Stimulated activated CD4-positive, alpha-beta T cell treated with anti-CD3 and anti-CD28 coated beads, Interleukin-4, amount 100 ng/mL, for 1 hour (primary cell): Measurements from ENCODE around the gene PLCH1.

Experiments
- DNase-seq: peaks from one replicate; pipeline ENCODE4 v3.0.0-alpha.2; 2020

The PLCH1 gene

DNA sequence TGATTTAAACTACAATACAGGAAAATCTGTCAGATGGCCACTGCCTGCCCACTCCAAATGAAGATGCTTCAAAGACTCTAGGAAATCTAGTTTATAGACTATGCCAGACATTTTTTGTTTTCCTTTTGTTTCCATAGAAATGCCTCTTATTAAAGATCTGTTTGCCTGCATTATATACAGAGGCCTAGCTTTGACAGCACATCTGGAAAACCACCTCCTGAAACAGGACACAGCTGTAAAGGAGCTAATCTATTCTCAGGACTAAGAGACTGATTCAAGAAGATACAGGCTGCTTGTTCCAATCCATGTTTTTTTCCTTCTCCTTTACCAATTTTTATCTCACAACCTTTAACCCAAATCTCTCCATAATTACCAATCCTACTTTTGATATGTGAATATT, 376.1 kb downstream of the PLCH1 start:
- no peak for DNase-seq

GRCh38 chr3:155367506-155367905, 377.4 kb downstream of the PLCH1 start:
- no peak for DNase-seq

- no peak for DNase-seq
Observed at GRCh38 chr3:155365178-155365783, 379.6 kb downstream of the PLCH1 start.

- no peak for DNase-seq
Observed at GRCh38 chr3:155364492-155364891, 380.4 kb downstream of the PLCH1 start.

DNA sequence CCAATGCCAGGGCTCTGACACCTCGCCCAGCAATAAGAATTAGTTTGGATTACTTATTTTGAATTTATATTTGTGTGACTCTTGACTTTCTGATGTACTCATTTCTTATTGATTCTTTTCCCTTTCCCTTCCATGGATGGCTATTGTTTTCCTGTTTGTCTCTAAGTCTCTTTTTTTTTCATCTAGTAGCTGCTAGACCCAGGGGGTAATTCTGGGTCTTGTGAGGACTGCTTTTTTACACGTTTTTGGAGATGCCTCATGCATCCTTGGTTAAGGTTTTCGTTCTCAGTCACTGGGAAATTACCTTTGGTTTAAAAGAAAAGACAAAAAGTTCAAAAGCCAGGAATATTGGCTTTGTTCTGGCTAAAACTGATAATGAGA, 381.2 kb downstream of the PLCH1 start:
- DNase-seq: no peak

- no peak for DNase-seq
Observed at GRCh38 chr3:155362808-155363689, 381.8 kb downstream of the PLCH1 start.

DNA sequence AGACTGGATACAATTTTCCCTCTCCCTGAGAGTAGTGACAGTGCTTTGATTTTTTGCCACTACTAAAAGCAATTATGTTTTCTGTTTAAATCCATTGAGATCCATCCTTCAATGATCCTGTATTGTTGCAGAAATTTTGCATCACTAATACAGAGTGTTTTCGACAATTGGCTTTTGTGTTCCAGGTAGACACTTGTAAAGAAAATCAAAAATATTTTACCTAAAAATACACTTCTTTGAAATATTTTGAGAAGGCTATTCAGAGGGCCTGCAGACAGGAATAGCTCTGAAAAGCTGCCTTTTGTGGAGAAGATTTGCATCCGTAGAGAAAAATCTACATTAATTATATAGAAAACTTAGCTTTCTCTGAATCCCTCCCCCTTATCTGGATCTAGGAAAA, 384.6 kb downstream of the PLCH1 start:
- no peak for DNase-seq

GRCh38 chr3:155356594-155357370, 388.1 kb downstream of the PLCH1 start:
- no peak for DNase-seq

GRCh38 chr3:155354658-155355057, 390.2 kb downstream of the PLCH1 start:
- no peak for DNase-seq

DNA sequence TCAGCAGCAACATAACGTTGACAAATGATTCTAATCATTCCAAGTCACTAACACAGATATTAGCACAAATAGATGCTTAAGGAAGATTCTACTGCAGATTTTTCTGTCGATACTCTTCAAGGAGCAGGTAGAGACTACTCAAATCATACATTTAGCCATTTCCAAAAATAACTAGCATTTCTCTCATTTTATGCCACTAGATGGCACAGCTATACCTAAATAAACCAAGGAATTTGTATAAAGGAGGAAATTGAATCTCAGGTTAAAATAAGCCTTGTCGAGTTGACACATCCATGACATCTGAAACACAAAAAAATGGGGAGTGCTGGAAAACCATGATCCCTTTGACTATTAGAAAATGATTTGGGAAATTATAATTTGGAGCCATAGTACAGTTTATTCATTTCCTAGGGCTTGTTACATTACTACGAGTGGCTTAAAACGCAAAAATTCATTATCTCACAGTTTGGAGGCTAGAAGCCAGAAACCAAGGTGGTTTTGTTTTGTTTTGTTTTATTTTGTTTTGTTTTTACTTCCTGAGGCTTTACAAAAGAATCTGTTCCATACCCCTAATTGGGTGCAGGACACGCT, 391.9 kb downstream of the PLCH1 start:
- no peak for DNase-seq

DNA sequence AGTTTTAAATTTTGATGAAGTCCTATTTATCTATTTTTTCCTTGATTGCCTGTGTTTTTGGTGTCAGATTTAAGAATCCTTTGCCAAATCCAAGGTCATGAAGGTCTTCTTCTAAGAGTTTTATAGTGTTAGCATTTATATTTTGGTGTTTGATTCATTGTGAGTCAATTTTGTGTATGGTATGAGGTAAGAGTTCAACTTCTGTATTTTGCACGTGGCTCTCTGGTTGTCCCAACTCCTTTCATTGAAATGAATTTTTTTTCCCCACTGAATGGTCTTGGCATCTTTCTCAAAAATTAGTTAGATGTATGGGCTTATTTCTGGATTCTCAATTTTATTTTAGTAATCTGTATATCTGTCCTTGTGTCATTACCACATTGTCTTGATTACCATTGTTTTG, 394.3 kb downstream of the PLCH1 start:
- DNase-seq: no peak

- DNase-seq: no peak
Observed at GRCh38 chr3:155347901-155348300, 397.0 kb downstream of the PLCH1 start.

GRCh38 chr3:155342344-155342743, 402.5 kb downstream of the PLCH1 start:
- DNase-seq: no peak

GRCh38 chr3:155339052-155339451, 405.8 kb downstream of the PLCH1 start:
- DNase-seq: no peak

DNA sequence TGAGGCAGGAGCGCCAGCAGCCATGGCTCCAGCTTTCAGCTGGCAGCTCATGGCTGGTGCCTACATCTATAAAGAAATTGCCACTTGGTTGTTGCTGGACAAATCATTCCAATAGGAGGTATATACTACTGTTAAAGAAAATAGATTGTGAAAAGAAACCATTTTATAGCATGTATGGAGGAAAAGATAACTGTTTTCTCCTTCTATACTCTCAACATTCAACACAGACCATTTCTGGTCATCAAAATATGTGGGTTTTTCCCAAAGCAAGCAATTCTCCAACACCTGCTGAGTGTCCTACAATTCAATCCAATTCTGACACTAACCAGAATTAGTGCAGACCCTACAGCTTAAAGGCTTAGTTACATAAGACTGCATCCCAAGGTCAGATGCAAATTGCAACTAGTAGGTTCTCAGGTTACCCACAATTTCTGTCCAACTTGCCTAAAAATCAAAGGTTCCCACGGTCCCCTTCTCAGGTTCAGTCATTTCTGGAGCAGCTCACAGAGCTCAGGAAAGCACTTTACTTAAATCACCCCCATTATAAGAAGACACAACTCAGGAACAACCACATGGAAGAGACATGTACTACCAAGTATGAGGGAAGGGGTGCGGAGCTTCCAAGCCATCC, 409.0 kb downstream of the PLCH1 start:
- DNase-seq: no peak

DNA sequence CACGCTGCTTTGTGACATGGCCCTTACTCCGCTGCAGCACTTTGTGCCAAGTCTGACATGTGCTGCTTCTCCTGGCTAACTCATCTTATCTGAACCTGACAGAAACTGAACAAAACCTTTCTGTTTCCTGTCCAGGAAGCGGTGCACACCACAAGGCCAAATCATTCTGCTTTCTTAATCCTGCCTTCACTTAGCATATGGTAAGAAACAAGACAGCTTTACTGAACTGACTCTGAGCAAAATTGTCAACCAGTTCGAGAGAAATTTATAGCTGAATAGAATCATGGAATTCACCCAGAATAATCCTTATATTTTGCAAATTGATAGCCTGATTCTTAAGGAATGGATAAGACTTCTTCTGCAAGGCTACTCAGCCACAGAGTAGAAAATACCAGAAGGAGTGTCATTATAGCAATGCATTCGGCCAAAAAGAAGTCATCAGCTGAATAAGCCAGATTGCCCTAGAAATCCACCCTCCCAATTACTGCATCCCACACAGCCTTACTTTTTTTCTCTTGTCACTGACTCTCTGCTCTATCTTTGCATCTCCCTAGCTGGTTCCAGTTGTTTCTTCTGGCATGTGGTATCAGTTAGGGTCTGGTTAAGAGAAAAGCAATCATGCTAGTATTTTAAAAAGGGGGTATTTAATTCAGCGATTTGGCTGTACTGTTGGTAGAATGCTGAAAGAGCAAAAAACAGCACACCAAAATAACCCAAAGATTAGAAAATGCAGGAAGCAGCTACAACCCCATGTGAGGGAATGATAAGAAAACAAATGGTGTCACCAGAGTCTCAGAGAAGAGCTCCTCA, 409.8 kb downstream of the PLCH1 start:
- DNase-seq: no peak

DNA sequence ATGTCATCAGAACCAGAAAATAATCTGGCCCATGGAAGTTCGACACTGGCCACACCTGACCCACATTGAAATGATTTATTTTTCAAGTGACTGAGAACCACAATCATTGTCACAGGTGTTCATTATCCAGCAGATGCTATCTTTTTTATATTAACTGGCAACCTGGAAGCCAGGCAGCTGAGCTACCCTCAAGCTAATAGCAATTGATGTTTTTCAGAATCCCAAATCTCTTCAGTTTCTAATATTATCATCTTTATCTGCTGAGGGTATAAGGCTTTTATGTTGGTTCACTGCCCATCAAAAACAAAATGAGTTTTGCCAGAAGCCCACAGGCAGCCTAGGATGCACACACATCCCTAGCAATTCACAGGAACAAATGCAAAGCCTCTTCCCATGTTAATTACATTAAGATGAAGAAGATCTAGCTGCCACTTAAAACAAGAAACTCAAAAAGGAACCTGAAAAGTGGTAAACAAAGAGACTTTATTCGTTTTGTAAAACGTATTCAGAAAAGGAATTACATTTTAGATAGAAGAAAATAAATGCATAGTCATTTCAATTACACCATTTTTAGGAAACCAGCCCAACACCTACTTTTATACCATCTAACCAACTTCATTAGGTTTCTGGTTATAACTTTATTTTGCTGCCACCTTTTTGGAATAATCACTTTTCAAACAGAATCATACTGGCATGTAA, 410.5 kb downstream of the PLCH1 start:
- DNase-seq: no peak

- no peak for DNase-seq
Observed at GRCh38 chr3:155332716-155333115, 412.2 kb downstream of the PLCH1 start.

DNA sequence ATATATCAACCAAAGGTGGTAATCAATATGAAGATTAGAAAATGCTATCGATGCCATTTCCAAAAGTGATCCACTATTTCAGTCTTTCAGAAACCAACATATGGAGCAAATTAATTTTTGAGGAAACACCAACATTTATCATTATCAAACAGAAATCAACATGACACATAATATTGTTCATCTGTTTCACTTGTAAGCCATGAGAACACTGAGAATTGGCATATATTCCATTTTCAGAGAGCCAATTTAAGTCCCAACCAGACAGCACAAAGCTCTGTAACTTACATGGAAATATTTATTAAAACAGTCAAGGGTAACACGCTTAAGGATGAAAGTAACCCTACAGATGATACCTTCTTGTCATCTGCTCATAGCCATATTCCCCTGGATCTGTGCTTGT, 413.8 kb downstream of the PLCH1 start:
- DNase-seq: no peak

DNA sequence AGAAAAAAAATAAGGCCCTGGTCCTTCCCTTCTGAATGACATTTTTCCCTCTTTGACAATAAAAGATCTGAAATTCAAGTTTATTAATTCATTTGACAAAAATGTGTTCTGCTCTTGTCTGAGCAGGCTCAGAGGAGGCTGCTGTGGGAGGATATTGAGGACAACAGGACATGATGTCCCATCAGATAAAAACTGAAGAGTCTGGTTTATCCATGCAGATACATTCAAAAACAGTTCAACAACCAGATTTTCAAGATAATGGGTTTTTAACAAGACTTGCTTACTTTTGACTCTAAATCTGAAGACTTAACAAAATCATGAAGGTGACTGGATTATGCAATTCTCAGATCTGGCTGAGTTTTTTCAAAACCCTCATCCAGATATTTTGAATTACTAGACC, 414.5 kb downstream of the PLCH1 start:
- no peak for DNase-seq

GRCh38 chr3:155329513-155330048, 415.3 kb downstream of the PLCH1 start:
- no peak for DNase-seq
